ENCODE results near the gene PLA2G4D. TPM values are rescaled to one million over a fixed set of nuclear protein-coding genes. Genes with fewer than 3 reads are reported as not detected.

PLA2G4D gene
- total and polyA plus RNA-seq, 5 donors from 2014 or later, result not detected

- no peak for ATAC-seq (ENCODE audit: low read depth in 2 of 2)
- H3K4me3 ChIP-seq (ENCODE audit: low read depth, low read length), result no peak overlapping the region
- H3K27ac ChIP-seq (ENCODE audit: insufficient read depth, low read length, poor library complexity, severe bottlenecking), result no peak overlapping the region
- Mint-ChIP-seq H3K9me3 (peaks cover 0 to 2% (median 0%) of the 10 kb centered on the region in 7 donors), H3K27me3 (peaks cover 49% of the 10 kb centered on the region), H3K4me3 (no peak overlapping the region), H3K27ac (no peak overlapping the region), H3K4me1 (peaks cover 0 to 5% (median 0%) of the 10 kb centered on the region in 4 donors), H3K36me3 (peaks cover 2% of the 10 kb centered on the region)
- no peaks in the 10 kb centered on the region for H3K4me1 ChIP-seq (ENCODE audit: control insufficient read depth, insufficient read depth, low read length, poor library complexity, severe bottlenecking)
- no peaks in the 10 kb centered on the region for H3K36me3 ChIP-seq (ENCODE audit: control insufficient read depth, insufficient read depth, low read length)
- H3K9me3 ChIP-seq (ENCODE audit: control insufficient read depth in 2 of 2, low read length in 2 of 2), result no peaks in the 10 kb centered on the region
- H3K27me3 ChIP-seq (ENCODE audit: control insufficient read depth, insufficient read depth, low read length), result peaks cover 13% of the 10 kb centered on the region
- no peak for DNase-seq
These were observed 37.8 kb upstream of the PLA2G4D start for GRCh38 chr15:42131826-42132806.

- Mint-ChIP-seq H3K27me3 (peaks cover 49% of the 10 kb centered on the region), H3K9me3 (peaks cover 0 to 2% (median 0%) of the 10 kb centered on the region in 7 donors), H3K27ac (no peak overlapping the region), H3K4me1 (peaks cover 0 to 5% (median 0%) of the 10 kb centered on the region in 4 donors), H3K4me3 (no peak overlapping the region), H3K36me3 (peaks cover 2% of the 10 kb centered on the region)
- ATAC-seq (ENCODE audit: low read depth in 2 of 2), result no peak
- Histone ChIP-seq H3K4me3 (ENCODE audit: low read depth, low read length) (no peak overlapping the region), H3K4me1 (ENCODE audit: control insufficient read depth, insufficient read depth, low read length, poor library complexity, severe bottlenecking) (no peaks in the 10 kb centered on the region), H3K36me3 (ENCODE audit: control insufficient read depth, insufficient read depth, low read length) (no peaks in the 10 kb centered on the region), H3K9me3 (ENCODE audit: control insufficient read depth in 2 of 2, low read length in 2 of 2) (no peaks in the 10 kb centered on the region), H3K27ac (ENCODE audit: insufficient read depth, low read length, poor library complexity, severe bottlenecking) (no peak overlapping the region), H3K27me3 (ENCODE audit: control insufficient read depth, insufficient read depth, low read length) (peaks cover 13% of the 10 kb centered on the region)
- no peak for DNase-seq
These were observed 36.6 kb upstream of the PLA2G4D start for GRCh38 chr15:42131006-42131405.

GRCh38 chr15:42130246-42130986 lies 36.1 kb upstream of the PLA2G4D start:
- H3K4me3 Mint-ChIP-seq, result no peak overlapping the region
- no peak overlapping the region for H3K27ac ChIP-seq (ENCODE audit: insufficient read depth, low read length, poor library complexity, severe bottlenecking)
- H3K9me3 ChIP-seq (ENCODE audit: control insufficient read depth in 2 of 2, low read length in 2 of 2), result no peaks in the 10 kb centered on the region
- no peak for DNase-seq
- no peak overlapping the region for H3K4me3 ChIP-seq (ENCODE audit: low read depth, low read length)
- no peak for ATAC-seq (ENCODE audit: low read depth in 2 of 2)
- H3K36me3 Mint-ChIP-seq, result peaks cover 2% of the 10 kb centered on the region
- peaks cover 0 to under 1% (median 0%) of the 10 kb centered on the region in 4 donors for H3K4me1 Mint-ChIP-seq
- H3K9me3 Mint-ChIP-seq, result peaks cover 0 to 2% (median 0%) of the 10 kb centered on the region in 7 donors
- peaks cover 50% of the 10 kb centered on the region for H3K27me3 Mint-ChIP-seq
- H3K36me3 ChIP-seq (ENCODE audit: control insufficient read depth, insufficient read depth, low read length), result no peaks in the 10 kb centered on the region
- no peaks in the 10 kb centered on the region for H3K4me1 ChIP-seq (ENCODE audit: control insufficient read depth, insufficient read depth, low read length, poor library complexity, severe bottlenecking)
- H3K27ac Mint-ChIP-seq, result no peak overlapping the region
- H3K27me3 ChIP-seq (ENCODE audit: control insufficient read depth, insufficient read depth, low read length), result peaks cover 13% of the 10 kb centered on the region

- Histone ChIP-seq H3K36me3 (ENCODE audit: control insufficient read depth, insufficient read depth, low read length) (no peaks in the 10 kb centered on the region), H3K9me3 (ENCODE audit: control insufficient read depth in 2 of 2, low read length in 2 of 2) (no peaks in the 10 kb centered on the region), H3K27ac (ENCODE audit: insufficient read depth, low read length, poor library complexity, severe bottlenecking) (no peak overlapping the region), H3K4me3 (ENCODE audit: low read depth, low read length) (no peak overlapping the region), H3K27me3 (ENCODE audit: control insufficient read depth, insufficient read depth, low read length) (peaks cover 13% of the 10 kb centered on the region), H3K4me1 (ENCODE audit: control insufficient read depth, insufficient read depth, low read length, poor library complexity, severe bottlenecking) (no peaks in the 10 kb centered on the region)
- peaks cover 52% of the 10 kb centered on the region for H3K27me3 Mint-ChIP-seq
- no peak overlapping the region for H3K4me3 Mint-ChIP-seq
- H3K4me1 Mint-ChIP-seq, result no peaks in the 10 kb centered on the region
- no peak for ATAC-seq (ENCODE audit: low read depth in 2 of 2)
- peaks cover 0 to 2% (median 0%) of the 10 kb centered on the region in 7 donors for H3K9me3 Mint-ChIP-seq
- no peak for DNase-seq
- H3K27ac Mint-ChIP-seq, result no peak overlapping the region
- H3K36me3 Mint-ChIP-seq, result peaks cover 2% of the 10 kb centered on the region
These were observed 35.0 kb upstream of the PLA2G4D start for GRCh38 chr15:42129364-42129763.

GRCh38 chr15:42128476-42128875 lies 34.1 kb upstream of the PLA2G4D start:
- Histone ChIP-seq H3K4me1 (ENCODE audit: control insufficient read depth, insufficient read depth, low read length, poor library complexity, severe bottlenecking) (no peaks in the 10 kb centered on the region), H3K9me3 (ENCODE audit: control insufficient read depth in 2 of 2, low read length in 2 of 2) (no peaks in the 10 kb centered on the region), H3K4me3 (ENCODE audit: low read depth, low read length) (no peak overlapping the region), H3K36me3 (ENCODE audit: control insufficient read depth, insufficient read depth, low read length) (no peaks in the 10 kb centered on the region), H3K27ac (ENCODE audit: insufficient read depth, low read length, poor library complexity, severe bottlenecking) (no peak overlapping the region), H3K27me3 (ENCODE audit: control insufficient read depth, insufficient read depth, low read length) (peaks cover 17% of the 10 kb centered on the region)
- no peak for ATAC-seq (ENCODE audit: low read depth in 2 of 2)
- no peak for DNase-seq
- peaks cover 52% of the 10 kb centered on the region for H3K27me3 Mint-ChIP-seq
- H3K27ac Mint-ChIP-seq, result no peak overlapping the region
- peaks cover 2% of the 10 kb centered on the region for H3K36me3 Mint-ChIP-seq
- no peaks in the 10 kb centered on the region for H3K4me1 Mint-ChIP-seq
- H3K4me3 Mint-ChIP-seq, result no peak overlapping the region
- H3K9me3 Mint-ChIP-seq, result peaks cover 0 to 2% (median 0%) of the 10 kb centered on the region in 7 donors

- Histone ChIP-seq H3K9me3 (ENCODE audit: control insufficient read depth in 2 of 2, low read length in 2 of 2) (no peaks in the 10 kb centered on the region), H3K4me1 (ENCODE audit: control insufficient read depth, insufficient read depth, low read length, poor library complexity, severe bottlenecking) (no peaks in the 10 kb centered on the region), H3K27ac (ENCODE audit: insufficient read depth, low read length, poor library complexity, severe bottlenecking) (no peak overlapping the region), H3K27me3 (ENCODE audit: control insufficient read depth, insufficient read depth, low read length) (peaks cover 10% of the 10 kb centered on the region), H3K4me3 (ENCODE audit: low read depth, low read length) (no peak overlapping the region), H3K36me3 (ENCODE audit: control insufficient read depth, insufficient read depth, low read length) (no peaks in the 10 kb centered on the region)
- Mint-ChIP-seq H3K27me3 (peaks cover 45% of the 10 kb centered on the region), H3K9me3 (peaks cover 0 to 1% (median 0%) of the 10 kb centered on the region in 7 donors), H3K4me1 (peaks cover 0 to 3% (median 0%) of the 10 kb centered on the region in 4 donors), H3K27ac (no peak overlapping the region), H3K36me3 (no peaks in the 10 kb centered on the region), H3K4me3 (no peak overlapping the region)
- ATAC-seq (ENCODE audit: low read depth in 2 of 2) (no peak), DNase-seq (no peak)
These were observed 29.2 kb upstream of the PLA2G4D start for GRCh38 chr15:42123546-42123945.

- Histone ChIP-seq H3K4me3 (ENCODE audit: low read depth, low read length) (no peak overlapping the region), H3K4me1 (ENCODE audit: control insufficient read depth, insufficient read depth, low read length, poor library complexity, severe bottlenecking) (no peaks in the 10 kb centered on the region), H3K9me3 (ENCODE audit: control insufficient read depth in 2 of 2, low read length in 2 of 2) (no peaks in the 10 kb centered on the region), H3K36me3 (ENCODE audit: control insufficient read depth, insufficient read depth, low read length) (no peaks in the 10 kb centered on the region), H3K27ac (ENCODE audit: insufficient read depth, low read length, poor library complexity, severe bottlenecking) (no peak overlapping the region), H3K27me3 (ENCODE audit: control insufficient read depth, insufficient read depth, low read length) (peaks cover 8% of the 10 kb centered on the region)
- DNase-seq (no peak), ATAC-seq (ENCODE audit: low read depth in 2 of 2) (no peak)
- Mint-ChIP-seq H3K4me3 (no peak overlapping the region), H3K27me3 (peaks cover 34% of the 10 kb centered on the region), H3K9me3 (peaks cover 0 to 1% (median 0%) of the 10 kb centered on the region in 7 donors), H3K36me3 (no peaks in the 10 kb centered on the region), H3K27ac (no peak overlapping the region), H3K4me1 (peaks cover 0 to 3% (median 0%) of the 10 kb centered on the region in 4 donors)
These were observed 27.3 kb upstream of the PLA2G4D start for GRCh38 chr15:42121682-42122081.
